Stimulated activated effector memory CD8-positive, alpha-beta T cell treated with anti-CD3 and anti-CD28 coated beads, Interleukin-12 subunit alpha, Interleukin-12 subunit beta, amount 100 ng/mL, for 72 hours (primary cell): ENCODE data around the gene RPS6KB2.
"Not testable (repeated sequence)": the region's sequence is repeated elsewhere in the genome, so short reads cannot be mapped to it uniquely, and the experiment has no call there.

ENCODE experiments used
- ATAC-seq: fragments of 150-1000 bp; cut with Tn5 transposase; 2 replicates; pipeline ENCODE4 v1.10.0; 2021
- DNase-seq, 2 donors: peaks; one replicate each; pipeline ENCODE4 v3.0.0; 2021 to 2022; ENCODE audit warnings: low spot score in 2 of 2
- H3K27ac Mint-ChIP-seq: one replicate; pipeline ENCODE4 v1.8.0; 2022; ENCODE audit warnings: mild to moderate bottlenecking, mixed read lengths
- H3K36me3 Mint-ChIP-seq: one replicate; pipeline ENCODE4 v1.8.0; 2022; ENCODE audit warnings: mild to moderate bottlenecking, mixed read lengths
- H3K4me1 Mint-ChIP-seq: one replicate; pipeline ENCODE4 v1.8.0; 2022; ENCODE audit warnings: mixed read lengths
- H3K4me3 Mint-ChIP-seq: one replicate; pipeline ENCODE4 v1.8.0; 2022; ENCODE audit warnings: mild to moderate bottlenecking, mixed read lengths
- H3K9me3 Mint-ChIP-seq: one replicate; pipeline ENCODE4 v1.8.0; 2022; ENCODE audit warnings: mixed read lengths

Gene RPS6KB2

DNA sequence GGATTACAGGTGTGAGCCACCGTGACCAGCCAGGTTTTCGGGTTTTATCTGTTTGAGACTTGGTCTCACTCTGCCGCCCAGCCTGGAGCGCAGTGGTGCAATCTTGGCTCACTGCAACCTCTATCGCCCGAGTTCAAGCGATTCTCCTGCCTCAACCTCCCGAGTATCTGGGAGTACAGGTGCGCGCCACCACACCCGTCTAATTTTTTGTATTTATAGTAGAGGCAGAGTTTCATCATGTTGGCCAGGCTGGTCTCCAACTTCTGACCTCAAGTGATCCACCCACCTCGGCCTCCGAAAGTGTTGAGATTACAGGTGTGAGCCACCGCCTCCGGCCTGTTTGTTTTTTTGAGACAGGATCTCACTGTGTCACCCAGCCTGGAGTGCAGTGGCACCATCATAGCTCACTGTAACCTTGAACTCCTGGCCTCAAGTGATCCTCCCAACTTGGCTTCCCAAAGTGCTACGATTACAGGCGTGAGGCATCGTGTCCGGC, 882 bp upstream of the RPS6KB2 start:
- H3K27ac Mint-ChIP-seq: peak overlapping the region; percentile 92
- peak; percentile 41 for ATAC-seq
- peaks cover 49% of the 10 kb centered on the region for H3K4me1 Mint-ChIP-seq
- peak overlapping the region; percentile 89 for H3K4me3 Mint-ChIP-seq
- peak in 1 of 2 donors; percentile 62 for DNase-seq
- not testable (repeated sequence) for H3K9me3 Mint-ChIP-seq
- H3K36me3 Mint-ChIP-seq: peaks cover 64% of the 10 kb centered on the region

DNA sequence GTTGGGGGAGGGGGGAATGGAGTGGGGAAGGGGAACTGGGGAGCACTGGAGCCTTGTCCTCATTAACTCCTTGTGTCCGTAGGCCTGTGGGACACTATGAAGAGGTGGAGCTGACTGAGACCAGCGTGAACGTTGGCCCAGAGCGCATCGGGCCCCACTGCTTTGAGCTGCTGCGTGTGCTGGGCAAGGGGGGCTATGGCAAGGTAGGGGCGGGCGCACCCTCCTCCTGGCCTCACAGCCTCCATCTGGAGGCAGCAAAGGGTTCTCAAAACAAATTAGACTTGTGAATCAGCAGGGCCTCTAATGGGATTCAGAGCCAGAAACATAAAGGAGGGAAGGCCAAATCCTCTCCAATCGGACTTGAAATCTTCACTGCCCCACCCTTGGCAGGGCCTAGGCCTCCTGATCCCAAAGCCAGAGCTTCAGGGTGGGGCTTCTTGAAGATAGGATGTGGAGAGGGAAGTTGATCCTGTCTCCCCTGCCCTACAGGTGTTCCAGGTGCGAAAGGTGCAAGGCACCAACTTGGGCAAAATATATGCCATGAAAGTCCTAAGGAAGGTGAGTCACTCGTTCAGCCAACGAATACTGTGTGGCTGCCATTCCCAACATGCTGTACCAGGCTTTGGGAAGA, 859 bp downstream of the RPS6KB2 start:
- DNase-seq (no peak), ATAC-seq (no peak)
- Mint-ChIP-seq H3K27ac (peak overlapping the region; percentile 92), H3K4me3 (peak overlapping the region; percentile 89), H3K9me3 (no peaks in the 10 kb centered on the region), H3K36me3 (peaks cover 77% of the 10 kb centered on the region), H3K4me1 (peaks cover 55% of the 10 kb centered on the region)

DNA sequence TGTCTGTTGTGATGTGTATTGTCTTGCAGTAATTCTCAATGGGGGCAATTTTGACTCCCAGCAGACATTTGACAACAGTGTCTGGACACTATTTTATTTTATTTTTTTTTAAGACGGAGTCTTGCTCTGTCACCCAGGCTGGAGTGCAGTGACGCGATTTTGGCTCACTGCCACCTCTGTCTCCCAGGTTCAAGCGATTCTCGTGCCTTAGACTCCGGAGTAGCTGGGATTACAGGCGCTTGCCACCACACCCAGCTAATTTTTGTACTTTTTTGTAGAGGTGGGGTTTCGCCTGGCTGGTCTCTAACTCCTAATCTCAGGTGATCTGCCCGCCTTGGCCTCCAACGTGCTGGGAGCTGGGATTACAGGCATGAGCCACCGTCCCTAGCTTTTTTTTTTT, 1.4 kb downstream of the RPS6KB2 start:
- ATAC-seq (no peak), DNase-seq (no peak)
- Mint-ChIP-seq H3K36me3 (peaks cover 79% of the 10 kb centered on the region), H3K4me3 (peak overlapping the region; percentile 42), H3K9me3 (no peaks in the 10 kb centered on the region), H3K27ac (peak overlapping the region; percentile 65), H3K4me1 (peaks cover 55% of the 10 kb centered on the region)

DNA sequence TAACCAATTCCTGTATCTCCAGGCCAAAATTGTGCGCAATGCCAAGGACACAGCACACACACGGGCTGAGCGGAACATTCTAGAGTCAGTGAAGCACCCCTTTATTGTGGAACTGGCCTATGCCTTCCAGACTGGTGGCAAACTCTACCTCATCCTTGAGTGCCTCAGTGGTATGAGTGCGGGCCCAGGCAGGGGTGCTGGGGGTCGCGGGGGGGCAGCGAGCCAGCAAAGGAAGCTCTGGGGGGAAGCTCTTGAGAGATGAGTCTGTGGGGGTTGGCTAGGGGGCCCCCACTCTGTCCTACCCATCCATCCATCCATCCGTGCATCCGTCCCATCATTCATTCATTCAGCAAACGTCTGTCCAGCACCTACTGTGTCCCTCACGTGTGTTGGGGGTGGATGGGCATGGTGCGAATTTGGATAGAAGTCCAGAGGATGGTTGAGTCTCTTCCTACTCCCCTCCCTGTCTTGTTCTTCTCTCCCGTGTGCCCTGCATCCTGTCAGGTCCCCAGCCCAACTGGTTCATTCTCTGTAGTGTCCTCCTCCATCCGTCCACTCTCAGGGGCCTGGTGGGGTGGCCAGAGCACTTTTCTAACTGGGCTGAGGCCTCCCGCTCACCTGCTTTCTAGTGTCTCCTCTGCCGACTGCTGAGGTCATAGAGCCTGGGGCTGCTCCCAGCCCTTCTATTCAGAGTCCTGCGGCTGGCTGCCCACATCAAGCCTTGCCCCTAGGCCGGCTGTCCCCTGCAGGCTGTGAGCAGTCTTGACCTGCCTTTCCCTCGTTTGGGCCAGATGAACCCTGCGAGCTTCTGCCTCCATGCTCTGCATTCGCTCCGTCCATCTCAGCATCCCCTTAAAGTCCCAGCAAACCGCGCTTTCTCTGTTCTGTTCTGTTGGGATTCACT, 3.3 kb downstream of the RPS6KB2 start:
- Mint-ChIP-seq H3K4me3 (peak overlapping the region; percentile 4), H3K36me3 (peaks cover 94% of the 10 kb centered on the region), H3K4me1 (peaks cover 53% of the 10 kb centered on the region)

DNA sequence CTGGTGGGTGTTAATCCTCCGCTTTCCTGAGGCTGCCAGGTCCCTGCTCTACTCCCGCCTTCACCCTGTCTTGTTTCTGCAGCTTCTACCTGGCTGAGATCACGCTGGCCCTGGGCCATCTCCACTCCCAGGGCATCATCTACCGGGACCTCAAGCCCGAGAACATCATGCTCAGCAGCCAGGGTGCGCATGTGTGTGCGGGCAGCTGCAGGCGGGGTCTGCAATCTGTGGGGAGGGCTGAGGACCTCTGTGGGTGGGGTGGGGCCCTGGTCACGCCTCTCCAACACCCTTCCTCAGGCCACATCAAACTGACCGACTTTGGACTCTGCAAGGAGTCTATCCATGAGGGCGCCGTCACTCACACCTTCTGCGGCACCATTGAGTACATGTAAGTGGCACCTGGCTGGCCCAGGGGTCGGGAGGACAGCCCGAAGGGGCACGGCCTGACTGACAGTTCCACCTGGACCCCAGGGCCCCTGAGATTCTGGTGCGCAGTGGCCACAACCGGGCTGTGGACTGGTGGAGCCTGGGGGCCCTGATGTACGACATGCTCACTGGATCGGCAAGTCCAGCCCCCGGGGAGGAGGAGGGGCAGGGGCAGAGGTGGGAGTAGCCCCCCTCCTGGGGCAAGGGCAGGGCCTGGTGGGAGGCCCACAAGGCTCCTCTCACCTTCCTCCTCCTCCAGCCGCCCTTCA, 4.5 kb downstream of the RPS6KB2 start:
- Mint-ChIP-seq H3K4me1 (peaks cover 49% of the 10 kb centered on the region), H3K9me3 (no peaks in the 10 kb centered on the region), H3K36me3 (peaks cover 100% of the 10 kb centered on the region), H3K4me3 (peak overlapping the region; percentile 95), H3K27ac (peak overlapping the region; percentile 94)
- DNase-seq (no peak), ATAC-seq (no peak)

More for the DNA sequence above, 3.3 kb downstream of the RPS6KB2 start:
- DNase-seq (no peak), ATAC-seq (no peak)
- Mint-ChIP-seq H3K27ac (peak overlapping the region; percentile 94), H3K9me3 (no peaks in the 10 kb centered on the region)

DNA sequence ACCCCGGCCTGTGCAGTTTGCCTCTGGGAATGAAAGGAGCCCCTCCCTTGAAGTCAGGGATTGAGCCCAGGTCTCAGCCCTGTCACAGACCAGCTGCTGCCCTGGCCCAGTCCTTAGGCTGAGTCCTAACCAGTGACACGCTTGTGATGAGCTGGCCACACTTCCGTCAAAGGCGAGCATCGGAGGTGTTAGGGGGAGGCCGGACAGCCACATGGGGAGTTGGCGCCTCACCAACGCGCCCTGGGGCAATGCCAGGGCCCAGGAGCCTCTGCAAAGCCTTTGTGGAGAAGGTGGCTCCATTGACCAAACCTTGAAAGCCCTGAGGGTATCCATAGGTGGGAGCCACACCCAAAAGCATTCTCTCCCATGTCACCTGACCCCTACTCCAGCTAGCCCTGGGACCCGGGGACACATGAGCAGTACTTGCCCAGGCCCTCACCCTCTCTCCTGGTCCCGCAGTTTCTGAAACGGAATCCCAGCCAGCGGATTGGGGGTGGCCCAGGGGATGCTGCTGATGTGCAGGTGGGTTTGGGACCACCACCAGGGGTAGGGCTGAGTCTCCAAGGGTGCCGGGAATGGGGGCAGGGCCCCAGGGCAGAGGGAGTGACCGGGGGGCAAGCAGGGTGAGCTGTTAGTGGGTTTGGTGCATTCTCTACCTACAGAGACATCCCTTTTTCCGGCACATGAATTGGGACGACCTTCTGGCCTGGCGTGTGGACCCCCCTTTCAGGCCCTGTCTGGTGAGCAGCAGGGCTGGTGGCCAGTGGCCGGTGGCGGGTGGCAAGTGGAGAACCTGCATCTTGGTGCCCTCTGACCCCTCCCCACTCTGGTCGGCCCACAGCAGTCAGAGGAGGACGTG, 5.5 kb downstream of the RPS6KB2 start:
- peaks cover 54% of the 10 kb centered on the region for H3K4me1 Mint-ChIP-seq
- H3K9me3 Mint-ChIP-seq: no peaks in the 10 kb centered on the region
- peak in 1 of 2 donors; percentile 72 for DNase-seq
- H3K36me3 Mint-ChIP-seq: peaks cover 97% of the 10 kb centered on the region
- H3K4me3 Mint-ChIP-seq: peak overlapping the region; percentile 95
- H3K27ac Mint-ChIP-seq: peak overlapping the region; percentile 94
- peak; percentile 42 for ATAC-seq

DNA sequence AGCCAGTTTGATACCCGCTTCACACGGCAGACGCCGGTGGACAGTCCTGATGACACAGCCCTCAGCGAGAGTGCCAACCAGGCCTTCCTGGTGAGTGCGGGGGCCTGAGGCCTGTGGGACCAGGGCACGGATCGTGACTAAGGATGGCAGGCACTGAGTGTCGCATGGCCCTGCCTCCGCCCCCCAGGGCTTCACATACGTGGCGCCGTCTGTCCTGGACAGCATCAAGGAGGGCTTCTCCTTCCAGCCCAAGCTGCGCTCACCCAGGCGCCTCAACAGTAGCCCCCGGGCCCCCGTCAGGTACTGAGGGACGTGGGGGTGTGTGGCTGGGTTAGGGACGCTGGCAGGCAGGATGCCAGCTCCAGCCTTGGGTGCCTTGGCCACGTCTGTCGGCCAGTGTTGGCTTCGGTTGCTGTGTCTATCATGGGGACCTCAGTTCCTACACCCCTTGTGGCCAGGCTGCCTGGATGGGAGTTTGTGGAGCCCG, 6.1 kb downstream of the RPS6KB2 start:
- H3K27ac Mint-ChIP-seq: peak overlapping the region; percentile 94
- H3K36me3 Mint-ChIP-seq: peaks cover 97% of the 10 kb centered on the region
- H3K4me3 Mint-ChIP-seq: peak overlapping the region; percentile 95
- DNase-seq (peak in 1 of 2 donors; percentile 78), ATAC-seq (peak; percentile 66)
- H3K9me3 Mint-ChIP-seq: no peaks in the 10 kb centered on the region
- peaks cover 61% of the 10 kb centered on the region for H3K4me1 Mint-ChIP-seq

DNA sequence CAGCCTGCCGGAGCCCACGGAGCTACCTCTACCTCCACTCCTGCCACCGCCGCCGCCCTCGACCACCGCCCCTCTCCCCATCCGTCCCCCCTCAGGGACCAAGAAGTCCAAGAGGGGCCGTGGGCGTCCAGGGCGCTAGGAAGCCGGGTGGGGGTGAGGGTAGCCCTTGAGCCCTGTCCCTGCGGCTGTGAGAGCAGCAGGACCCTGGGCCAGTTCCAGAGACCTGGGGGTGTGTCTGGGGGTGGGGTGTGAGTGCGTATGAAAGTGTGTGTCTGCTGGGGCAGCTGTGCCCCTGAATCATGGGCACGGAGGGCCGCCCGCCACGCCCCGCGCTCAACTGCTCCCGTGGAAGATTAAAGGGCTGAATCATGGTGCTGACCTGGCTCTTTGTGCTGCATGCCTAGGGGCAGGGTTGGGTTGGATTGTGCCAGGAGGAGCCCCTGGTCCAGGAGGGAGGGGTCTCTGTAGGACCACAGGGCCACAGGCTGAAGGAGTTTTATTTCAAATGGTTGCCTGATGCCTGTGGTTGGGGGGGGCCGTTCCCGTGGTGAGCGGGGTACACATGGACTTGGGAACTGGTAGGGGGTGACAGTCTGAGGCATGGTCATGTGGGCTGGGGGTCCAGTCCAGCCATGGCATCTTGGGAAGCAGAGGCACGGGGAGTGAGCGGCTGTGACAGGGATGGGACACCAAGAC, 6.9 kb downstream of the RPS6KB2 start:
- peak in 1 of 2 donors; percentile 69 for DNase-seq
- H3K27ac Mint-ChIP-seq: peak overlapping the region; percentile 94
- H3K36me3 Mint-ChIP-seq: peaks cover 97% of the 10 kb centered on the region
- peak; percentile 3 for ATAC-seq
- H3K4me3 Mint-ChIP-seq: peak overlapping the region; percentile 95
- H3K4me1 Mint-ChIP-seq: peaks cover 68% of the 10 kb centered on the region
- no peaks in the 10 kb centered on the region for H3K9me3 Mint-ChIP-seq

DNA sequence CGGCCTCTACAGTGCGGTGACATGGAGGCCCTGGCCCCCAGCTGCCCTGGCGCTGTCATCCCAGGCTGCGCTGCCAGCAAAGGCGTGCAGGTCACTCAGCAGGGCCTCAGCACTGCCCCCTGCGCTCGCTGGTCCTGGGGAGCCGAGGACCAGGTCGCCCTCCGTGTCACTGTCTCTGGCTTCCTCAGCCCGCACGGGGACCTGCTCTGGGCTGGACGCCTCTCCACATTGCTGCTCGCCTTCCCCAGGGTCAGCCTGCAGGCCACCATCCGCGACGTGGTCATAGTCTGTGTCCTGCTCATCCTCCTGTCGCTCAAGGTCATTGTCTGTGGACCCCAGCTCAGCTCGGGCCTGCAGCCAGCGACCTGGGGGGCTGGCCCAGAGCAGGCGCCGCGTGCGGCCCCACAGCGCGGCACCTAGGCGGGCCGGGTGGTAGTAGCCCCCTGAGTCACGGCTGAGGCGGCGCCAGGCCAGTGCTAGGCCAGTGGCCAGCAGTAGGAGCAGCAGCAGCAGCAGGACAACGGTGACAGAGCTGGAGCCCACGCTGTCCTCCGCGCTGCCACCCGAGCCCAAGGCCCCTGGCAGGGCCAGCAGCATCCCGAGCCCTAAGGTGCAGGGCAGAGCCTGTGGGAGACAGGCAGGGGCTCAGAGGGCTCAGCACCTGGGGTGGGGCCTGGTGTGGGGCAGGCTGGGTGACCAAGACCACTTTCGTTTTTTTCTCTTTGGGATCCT, 7.6 kb downstream of the RPS6KB2 start:
- peak overlapping the region; percentile 95 for H3K4me3 Mint-ChIP-seq
- peaks cover 75% of the 10 kb centered on the region for H3K4me1 Mint-ChIP-seq
- H3K9me3 Mint-ChIP-seq: no peaks in the 10 kb centered on the region
- H3K36me3 Mint-ChIP-seq: peaks cover 92% of the 10 kb centered on the region
- peak overlapping the region; percentile 94 for H3K27ac Mint-ChIP-seq
- DNase-seq (no peak), ATAC-seq (peak; percentile 1)

DNA sequence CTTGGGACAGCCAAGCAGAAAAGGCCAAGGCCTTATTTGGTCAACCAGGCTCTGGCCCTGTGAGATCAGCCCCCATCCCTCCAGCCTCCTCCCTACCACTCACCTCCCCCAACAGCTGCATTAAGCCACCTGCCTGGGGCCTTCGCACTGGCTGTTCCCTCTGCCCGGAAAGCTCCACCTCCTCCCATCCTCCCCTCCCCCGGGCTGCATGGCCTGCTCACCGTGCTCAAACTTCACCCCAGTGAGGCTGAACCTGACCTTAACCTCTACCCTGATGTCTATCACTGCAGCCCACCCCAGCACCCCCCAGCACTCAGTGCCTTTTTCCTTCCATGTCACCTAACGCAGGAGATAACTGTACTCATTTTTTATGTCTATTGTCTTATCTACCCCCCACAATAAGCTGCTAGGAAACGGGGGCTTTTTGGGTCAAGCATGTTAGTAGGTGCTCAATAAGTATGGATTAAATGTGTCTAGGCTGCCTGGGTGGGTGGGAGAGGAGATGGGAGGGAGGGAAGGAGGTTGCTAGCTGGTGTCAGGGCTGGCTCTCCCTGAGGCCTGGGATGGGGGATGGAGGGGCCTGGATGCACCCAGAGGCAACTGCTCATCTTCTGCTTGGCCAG, 8.3 kb downstream of the RPS6KB2 start:
- Mint-ChIP-seq H3K36me3 (peaks cover 85% of the 10 kb centered on the region), H3K9me3 (no peaks in the 10 kb centered on the region), H3K4me1 (peaks cover 81% of the 10 kb centered on the region), H3K4me3 (peak overlapping the region; percentile 95), H3K27ac (peak overlapping the region; percentile 94)
- ATAC-seq: peak; percentile 52
- peak in 1 of 2 donors; percentile 84 for DNase-seq

DNA sequence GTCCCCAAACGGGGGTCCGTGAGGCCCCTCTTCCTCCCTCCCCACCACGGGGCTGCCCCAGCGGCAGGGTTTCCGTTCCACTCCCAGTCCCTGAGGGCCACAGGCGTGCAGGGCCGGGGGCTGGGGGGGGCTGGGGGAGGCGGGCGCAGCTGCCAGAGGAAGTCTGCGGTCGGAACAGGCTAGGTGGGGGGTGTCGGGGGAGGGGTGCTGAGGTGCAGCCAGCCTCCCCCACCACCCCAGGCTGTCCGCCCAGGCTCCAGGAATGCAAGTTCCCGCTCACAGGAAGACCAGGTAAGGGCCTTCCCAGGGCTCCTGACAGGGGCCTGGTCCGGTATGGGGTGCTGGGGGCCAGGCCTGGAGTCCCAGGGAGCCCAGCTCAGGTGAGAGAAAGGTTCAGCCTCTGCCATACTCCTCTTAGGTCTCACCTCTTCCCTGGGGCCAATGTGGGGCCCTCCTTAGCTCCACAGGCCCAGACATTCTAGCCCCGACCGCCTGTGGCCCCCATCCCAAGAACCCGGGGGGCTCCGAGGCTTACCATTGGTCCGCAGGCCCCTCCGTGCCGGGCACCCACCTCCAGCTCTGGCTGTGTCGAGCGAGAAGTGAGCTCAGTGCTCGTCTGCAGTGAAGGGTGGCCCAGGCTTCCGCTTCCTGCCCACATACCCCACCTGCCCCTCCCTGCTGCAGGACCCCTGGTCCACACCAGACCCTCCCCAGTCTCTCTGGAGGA, 9.0 kb downstream of the RPS6KB2 start, which contains the start of gene PTPRCAP:
PTPRCAP (minus strand) TSS at position 601 of the 727 bp plus-strand sequence; CDS start at position 538, 63 bp downstream.
- H3K4me1 Mint-ChIP-seq: peaks cover 80% of the 10 kb centered on the region
- H3K4me3 Mint-ChIP-seq: peak within 1 kb of the TSS; percentile 95
- H3K9me3 Mint-ChIP-seq: no peaks in the 10 kb centered on the region
- peaks cover 82% of the 10 kb centered on the region for H3K36me3 Mint-ChIP-seq
- peak; percentile 33 for ATAC-seq
- peak within 1 kb of the TSS; percentile 94 for H3K27ac Mint-ChIP-seq
- DNase-seq: peak in 1 of 2 donors; percentile 85

DNA sequence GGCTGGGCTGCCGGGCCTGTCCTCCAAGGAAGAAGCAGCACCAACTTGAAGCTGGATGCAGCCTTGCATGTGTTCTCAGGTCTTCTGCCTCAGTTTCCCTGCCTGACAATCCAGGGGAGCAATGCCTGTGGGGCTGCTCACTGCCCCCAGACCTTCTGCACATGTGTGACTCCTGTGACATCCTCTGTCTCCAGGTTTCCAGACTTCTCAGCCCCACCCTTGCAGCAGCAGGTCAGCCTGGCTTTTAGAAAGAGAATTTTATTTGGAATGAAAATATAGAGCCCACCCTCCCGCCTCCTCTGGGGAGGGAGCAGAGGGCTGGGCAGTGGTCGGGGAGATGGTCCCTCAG, 9.5 kb downstream of the RPS6KB2 start:
- Mint-ChIP-seq H3K4me3 (peak overlapping the region; percentile 95), H3K36me3 (peaks cover 82% of the 10 kb centered on the region), H3K9me3 (no peaks in the 10 kb centered on the region), H3K4me1 (peaks cover 83% of the 10 kb centered on the region), H3K27ac (peak overlapping the region; percentile 94)
- DNase-seq: no peak
- ATAC-seq: no peak
